Keratinocyte (primary cell): ENCODE measurements around the gene GPATCH2. TPM values are rescaled to one million over a fixed set of nuclear protein-coding genes. Genes with fewer than 3 reads are reported as not detected.
"Not testable (repeated sequence)": the region's sequence is repeated elsewhere in the genome, so short reads cannot be mapped to it uniquely, and the experiment has no call there.

Source experiments
- DNase-seq: peaks from one replicate; pipeline ENCODE4 v3.0.0-alpha.2; 2011; ENCODE audit warnings: low read depth, missing footprints, low spot score
- FAIRE-seq: peaks from 2 replicates; lab custom pipeline; 2011; peaks lifted over from hg19 to GRCh38; lab: Jason Lieb, UNC
- H2AFZ ChIP-seq: 2 replicates; pipeline ENCODE4 v1.6.0; 2012; ENCODE audit warnings: low read length, control low read depth, inconsistent platforms; ENCODE audit not compliant: control insufficient read depth
- H3K27ac ChIP-seq: 2 replicates; pipeline ENCODE4 v1.5.1; 2011; ENCODE audit warnings: low read length; ENCODE audit not compliant: control insufficient read depth, insufficient read depth
- H3K27me3 ChIP-seq: 3 replicates; pipeline ENCODE4 v1.6.0; 2011; ENCODE audit warnings: low read length; ENCODE audit not compliant: control insufficient read depth, insufficient read depth; ENCODE audit errors: extremely low read depth
- H3K36me3 ChIP-seq, 2 experiments: 2 replicates in 1 of 2; 3 replicates in 1 of 2; pipeline ENCODE4 v1.5.1; 2011; ENCODE audit warnings: low read length in 2 of 2, mild to moderate bottlenecking in 1 of 2; ENCODE audit not compliant: control insufficient read depth in 2 of 2, insufficient read depth in 2 of 2; ENCODE audit errors: extremely low read depth in 1 of 2
- H3K4me1 ChIP-seq: 3 replicates; pipeline ENCODE4 v1.5.1; 2011; ENCODE audit warnings: low read length; ENCODE audit not compliant: control insufficient read depth, insufficient read depth; ENCODE audit errors: extremely low read depth
- H3K4me2 ChIP-seq: 3 replicates; pipeline ENCODE4 v1.6.0; 2011; ENCODE audit warnings: low read depth, low read length; ENCODE audit not compliant: control insufficient read depth, insufficient read depth; ENCODE audit errors: extremely low read depth
- H3K4me3 ChIP-seq, 3 experiments: fragments of 200-600 bp in 1 of 3; sonication (generic) in 1 of 3; 2 replicates in 2 of 3; 3 replicates in 1 of 3; pipeline ENCODE4 v1.5.1; 2011 to 2016; ENCODE audit warnings: low read length in 3 of 3, mild to moderate bottlenecking in 3 of 3, control low read depth in 2 of 3, inconsistent platforms in 1 of 3, low read depth in 1 of 3, mixed read lengths in 1 of 3, mixed run types in 1 of 3, moderate library complexity in 1 of 3; ENCODE audit not compliant: control insufficient read depth in 2 of 3, insufficient read depth in 2 of 3; ENCODE audit errors: extremely low read depth in 1 of 3
- H3K79me2 ChIP-seq: 2 replicates; pipeline ENCODE4 v1.6.0; 2012; ENCODE audit warnings: low read length; ENCODE audit not compliant: control insufficient read depth, insufficient read depth
- H3K9ac ChIP-seq: 3 replicates; pipeline ENCODE4 v1.6.0; 2011; ENCODE audit warnings: low read length; ENCODE audit not compliant: control insufficient read depth, insufficient read depth; ENCODE audit errors: extremely low read depth
- H3K9me1 ChIP-seq: 3 replicates; pipeline ENCODE4 v1.6.0; 2011; ENCODE audit warnings: low read length; ENCODE audit not compliant: control insufficient read depth, insufficient read depth; ENCODE audit errors: extremely low read depth
- H3K9me3 ChIP-seq: 2 replicates; pipeline ENCODE4 v1.5.1; 2012; ENCODE audit warnings: low read depth, low read length; ENCODE audit not compliant: control insufficient read depth
- H4K20me1 ChIP-seq: 3 replicates; pipeline ENCODE4 v1.6.0; 2011; ENCODE audit warnings: low read length; ENCODE audit not compliant: control insufficient read depth, insufficient read depth; ENCODE audit errors: extremely low read depth
- CTCF ChIP-seq, 3 experiments: IDR thresholded peaks in 1 of 3; conservative IDR thresholded peaks in 1 of 3; optimal IDR thresholded peaks in 1 of 3; 2 replicates in 2 of 3; 3 replicates in 1 of 3; pipeline versions ENCODE3 to v1.5.1; 2011; ENCODE audit warnings: low read length in 3 of 3, mild to moderate bottlenecking in 3 of 3, moderate library complexity in 2 of 3, control low read depth in 1 of 3, inconsistent platforms in 1 of 3; ENCODE audit not compliant: insufficient read depth in 2 of 3; ENCODE audit errors: extremely low read depth in 1 of 3
- EZH2 ChIP-seq: IDR thresholded peaks from one replicate; pipeline ENCODE4 v1.6.1; 2012; ENCODE audit warnings: inconsistent platforms, mild to moderate bottlenecking, low read length, moderate library complexity
- dilution Hi-C: fragments of 300-500 bp; cut with MboI; formaldehyde crosslinking; loops from one replicate; pipeline ENCODE4 v1.7.0; 2020; ENCODE audit warnings: low sequenced_read_pairs; ENCODE audit not compliant: extremely low pct_ligation_motif_present
- polyA plus RNA-seq, 5 experiments: library from polyadenylated mRNA; depleted of rRNA in 3 of 5; stranded (reverse) in 3 of 5; stranded (forward) in 1 of 5; unstranded in 1 of 5; fragments of >200 nt; gene quantifications; 1 replicate in 1 of 5; 2 replicates in 3 of 5; 3 replicates in 1 of 5; pipeline versions ENCODE4 v1.2.1 to v1.2.3, GENCODE V29; 2011 to 2012; ENCODE audit warnings: missing spikeins in 2 of 5, low read depth in 1 of 5, low replicate concordance in 1 of 5

The GPATCH2 gene
- polyA plus RNA-seq, 1 donor (not counting 4 experiments of a cell fraction or from before 2014, with no cell fraction given), result 15.7 TPM

- dilution Hi-C loops, result no loop called here
- Histone ChIP-seq H3K9me3 (no peaks in the 10 kb centered on the region), H3K27ac (no peak overlapping the region), H3K27me3 (no peaks in the 10 kb centered on the region), H4K20me1 (no peaks in the 10 kb centered on the region), H3K79me2 (no peaks in the 10 kb centered on the region), H3K4me2 (no peak overlapping the region), H3K36me3 (no peaks in the 10 kb centered on the region), H3K9me1 (no peaks in the 10 kb centered on the region), H3K4me1 (no peaks in the 10 kb centered on the region), H2AFZ (no peak overlapping the region), H3K9ac (no peak overlapping the region), H3K4me3 (no peak overlapping the region)
- no peak for FAIRE-seq
- TF ChIP-seq EZH2 (no peak), CTCF (optimal IDR thresholded peaks at IDR 0.05 in 1 of 3, IDR thresholded peaks at IDR 0.05 in 1 of 3, conservative IDR thresholded peaks at IDR 0.05 in 1 of 3; ENCODE audit: extremely low read depth in 1 of 3, insufficient read depth in 2 of 3, low read length in 3 of 3) (no peak)
- DNase-seq, result no peak
Observed at GRCh38 chr1:217388522-217389065, 242.3 kb downstream of the GPATCH2 start.

- H3K36me3 ChIP-seq, H3K4me2 ChIP-seq, H4K20me1 ChIP-seq, H3K9ac ChIP-seq, H3K27ac ChIP-seq, H3K4me3 ChIP-seq, H3K9me3 ChIP-seq, dilution Hi-C loops, FAIRE-seq, H3K79me2 ChIP-seq, H3K4me1 ChIP-seq, H3K27me3 ChIP-seq, H3K9me1 ChIP-seq, H2AFZ ChIP-seq, DNase-seq: not testable (repeated sequence)
Observed at GRCh38 chr1:217381773-217382172, 249.1 kb downstream of the GPATCH2 start.

GRCh38 chr1:217379804-217380203 lies 251.1 kb downstream of the GPATCH2 start:
- H3K9me3 ChIP-seq, H3K27ac ChIP-seq, H3K4me2 ChIP-seq, H3K9me1 ChIP-seq, H3K27me3 ChIP-seq, H3K9ac ChIP-seq, H4K20me1 ChIP-seq, H3K4me3 ChIP-seq, DNase-seq, FAIRE-seq, H3K36me3 ChIP-seq, H3K4me1 ChIP-seq, dilution Hi-C loops, H2AFZ ChIP-seq, H3K79me2 ChIP-seq: not testable (repeated sequence)
